ENCODE results near the gene APOA5. TPM values are rescaled to one million over a fixed set of nuclear protein-coding genes. Genes with fewer than 3 reads are reported as not detected.

Gene APOA5
- total and polyA plus RNA-seq, 2 of the 13 experiments (the other 11 are each of a cell fraction or from before 2014, with no cell fraction given), result 44.0 to 49.1 TPM

GRCh38 chr11:116772443-116773202, 19.1 kb downstream of the APOA5 start, which contains the start of gene BUD13 (continued):
- no peak for TF ChIP-seq FOXO4 (CRISPR knock-in tag; conservative IDR thresholded peaks at IDR 0.05)
- TF ChIP-seq GABPA (IDR thresholded peaks at IDR 0.05; ENCODE audit: low read depth, low read length), result peak; percentile 81
- TF ChIP-seq GABPA (CRISPR knock-in tag; IDR thresholded peaks at IDR 0.05; ENCODE audit: low read depth), result peak; percentile 90
- no peak for TF ChIP-seq NFE2 (CRISPR knock-in tag; IDR thresholded peaks at IDR 0.05)
- peak; percentile 96 for TF ChIP-seq PHF8 (CRISPR knock-in tag; IDR thresholded peaks at IDR 0.05)
- peak; percentile 93; the same call in 1 of the 2 replicates for TF ChIP-seq SNAI1 (CRISPR knock-in tag; IDR thresholded peaks at IDR 0.05; ENCODE audit: borderline replicate concordance)
- 0 out of 2 replicates have a peak, but pooled peaks have one; percentile 42 for TF ChIP-seq AKNA (CRISPR knock-in tag; IDR thresholded peaks at IDR 0.05; ENCODE audit: borderline replicate concordance)
- TF ChIP-seq, protein P1, sequence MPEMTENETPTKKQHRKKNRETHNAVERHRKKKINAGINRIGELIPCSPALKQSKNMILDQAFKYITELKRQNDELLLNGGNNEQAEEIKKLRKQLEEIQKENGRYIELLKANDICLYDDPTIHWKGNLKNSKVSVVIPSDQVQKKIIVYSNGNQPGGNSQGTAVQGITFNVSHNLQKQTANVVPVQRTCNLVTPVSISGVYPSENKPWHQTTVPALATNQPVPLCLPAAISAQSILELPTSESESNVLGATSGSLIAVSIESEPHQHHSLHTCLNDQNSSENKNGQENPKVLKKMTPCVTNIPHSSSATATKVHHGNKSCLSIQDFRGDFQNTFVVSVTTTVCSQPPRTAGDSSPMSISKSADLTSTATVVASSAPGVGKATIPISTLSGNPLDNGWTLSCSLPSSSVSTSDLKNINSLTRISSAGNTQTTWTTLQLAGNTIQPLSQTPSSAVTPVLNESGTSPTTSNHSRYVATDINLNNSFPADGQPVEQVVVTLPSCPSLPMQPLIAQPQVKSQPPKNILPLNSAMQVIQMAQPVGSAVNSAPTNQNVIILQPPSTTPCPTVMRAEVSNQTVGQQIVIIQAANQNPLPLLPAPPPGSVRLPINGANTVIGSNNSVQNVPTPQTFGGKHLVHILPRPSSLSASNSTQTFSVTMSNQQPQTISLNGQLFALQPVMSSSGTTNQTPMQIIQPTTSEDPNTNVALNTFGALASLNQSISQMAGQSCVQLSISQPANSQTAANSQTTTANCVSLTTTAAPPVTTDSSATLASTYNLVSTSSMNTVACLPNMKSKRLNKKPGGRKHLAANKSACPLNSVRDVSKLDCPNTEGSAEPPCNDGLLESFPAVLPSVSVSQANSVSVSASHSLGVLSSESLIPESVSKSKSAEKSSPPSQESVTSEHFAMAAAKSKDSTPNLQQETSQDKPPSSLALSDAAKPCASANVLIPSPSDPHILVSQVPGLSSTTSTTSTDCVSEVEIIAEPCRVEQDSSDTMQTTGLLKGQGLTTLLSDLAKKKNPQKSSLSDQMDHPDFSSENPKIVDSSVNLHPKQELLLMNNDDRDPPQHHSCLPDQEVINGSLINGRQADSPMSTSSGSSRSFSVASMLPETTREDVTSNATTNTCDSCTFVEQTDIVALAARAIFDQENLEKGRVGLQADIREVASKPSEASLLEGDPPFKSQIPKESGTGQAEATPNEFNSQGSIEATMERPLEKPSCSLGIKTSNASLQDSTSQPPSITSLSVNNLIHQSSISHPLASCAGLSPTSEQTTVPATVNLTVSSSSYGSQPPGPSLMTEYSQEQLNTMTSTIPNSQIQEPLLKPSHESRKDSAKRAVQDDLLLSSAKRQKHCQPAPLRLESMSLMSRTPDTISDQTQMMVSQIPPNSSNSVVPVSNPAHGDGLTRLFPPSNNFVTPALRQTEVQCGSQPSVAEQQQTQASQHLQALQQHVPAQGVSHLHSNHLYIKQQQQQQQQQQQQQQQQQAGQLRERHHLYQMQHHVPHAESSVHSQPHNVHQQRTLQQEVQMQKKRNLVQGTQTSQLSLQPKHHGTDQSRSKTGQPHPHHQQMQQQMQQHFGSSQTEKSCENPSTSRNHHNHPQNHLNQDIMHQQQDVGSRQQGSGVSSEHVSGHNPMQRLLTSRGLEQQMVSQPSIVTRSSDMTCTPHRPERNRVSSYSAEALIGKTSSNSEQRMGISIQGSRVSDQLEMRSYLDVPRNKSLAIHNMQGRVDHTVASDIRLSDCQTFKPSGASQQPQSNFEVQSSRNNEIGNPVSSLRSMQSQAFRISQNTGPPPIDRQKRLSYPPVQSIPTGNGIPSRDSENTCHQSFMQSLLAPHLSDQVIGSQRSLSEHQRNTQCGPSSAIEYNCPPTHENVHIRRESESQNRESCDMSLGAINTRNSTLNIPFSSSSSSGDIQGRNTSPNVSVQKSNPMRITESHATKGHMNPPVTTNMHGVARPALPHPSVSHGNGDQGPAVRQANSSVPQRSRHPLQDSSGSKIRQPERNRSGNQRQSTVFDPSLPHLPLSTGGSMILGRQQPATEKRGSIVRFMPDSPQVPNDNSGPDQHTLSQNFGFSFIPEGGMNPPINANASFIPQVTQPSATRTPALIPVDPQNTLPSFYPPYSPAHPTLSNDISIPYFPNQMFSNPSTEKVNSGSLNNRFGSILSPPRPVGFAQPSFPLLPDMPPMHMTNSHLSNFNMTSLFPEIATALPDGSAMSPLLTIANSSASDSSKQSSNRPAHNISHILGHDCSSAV (CRISPR knock-in tag; IDR thresholded peaks at IDR 0.05; ENCODE audit: borderline replicate concordance), result peak; percentile 88; the same call in 1 of the 2 replicates
- TF ChIP-seq FOXO1 (CRISPR knock-in tag; IDR thresholded peaks at IDR 0.05), result peak; percentile 63
- 0 out of 2 replicates have a peak, but pooled peaks have one; percentile 7 for TF ChIP-seq KDM1A (CRISPR knock-in tag; IDR thresholded peaks at IDR 0.05)
- TF ChIP-seq ZNF773 (CRISPR knock-in tag; IDR thresholded peaks at IDR 0.05; ENCODE audit: borderline replicate concordance), result peak; percentile 87; the same call in 1 of the 2 replicates
- TF ChIP-seq, protein P2, sequence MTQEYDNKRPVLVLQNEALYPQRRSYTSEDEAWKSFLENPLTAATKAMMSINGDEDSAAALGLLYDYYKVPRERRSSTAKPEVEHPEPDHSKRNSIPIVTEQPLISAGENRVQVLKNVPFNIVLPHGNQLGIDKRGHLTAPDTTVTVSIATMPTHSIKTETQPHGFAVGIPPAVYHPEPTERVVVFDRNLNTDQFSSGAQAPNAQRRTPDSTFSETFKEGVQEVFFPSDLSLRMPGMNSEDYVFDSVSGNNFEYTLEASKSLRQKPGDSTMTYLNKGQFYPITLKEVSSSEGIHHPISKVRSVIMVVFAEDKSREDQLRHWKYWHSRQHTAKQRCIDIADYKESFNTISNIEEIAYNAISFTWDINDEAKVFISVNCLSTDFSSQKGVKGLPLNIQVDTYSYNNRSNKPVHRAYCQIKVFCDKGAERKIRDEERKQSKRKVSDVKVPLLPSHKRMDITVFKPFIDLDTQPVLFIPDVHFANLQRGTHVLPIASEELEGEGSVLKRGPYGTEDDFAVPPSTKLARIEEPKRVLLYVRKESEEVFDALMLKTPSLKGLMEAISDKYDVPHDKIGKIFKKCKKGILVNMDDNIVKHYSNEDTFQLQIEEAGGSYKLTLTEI (CRISPR knock-in tag; conservative IDR thresholded peaks at IDR 0.05), result no peak

Measured in HepG2 (cell line).